ENCODE measurements around the gene KRAS. TPM values are rescaled to one million over a fixed set of nuclear protein-coding genes. Genes with fewer than 3 reads are reported as not detected.

KRAS gene
- total RNA-seq, 1 donor from 2014 or later: 24.3 TPM

GRCh38 chr12:25278269-25278668, 27.5 kb upstream of the KRAS start:
- Mint-ChIP-seq H3K36me3 (ENCODE audit: unreplicated experiment) (no peaks in the 10 kb centered on the region), H3K27me3 (ENCODE audit: unreplicated experiment) (no peaks in the 10 kb centered on the region), H3K9me3 (ENCODE audit: unreplicated experiment) (no peaks in the 10 kb centered on the region), H3K27ac (ENCODE audit: unreplicated experiment) (no peak overlapping the region), H3K4me1 (ENCODE audit: unreplicated experiment) (peaks cover 23% of the 10 kb centered on the region), H3K4me3 (ENCODE audit: unreplicated experiment) (no peak overlapping the region)
- no peak for DNase-seq (ENCODE audit: extremely low spot score, unreplicated experiment)
- TF ChIP-seq CTCF (IDR thresholded peaks at IDR 0.05): no peak

GRCh38 chr12:25276199-25276937, 25.6 kb upstream of the KRAS start:
- no peak overlapping the region for H3K4me3 Mint-ChIP-seq (ENCODE audit: unreplicated experiment)
- H3K27ac Mint-ChIP-seq (ENCODE audit: unreplicated experiment): peak overlapping the region; percentile 58
- H3K27me3 Mint-ChIP-seq (ENCODE audit: unreplicated experiment): no peaks in the 10 kb centered on the region
- no peaks in the 10 kb centered on the region for H3K9me3 Mint-ChIP-seq (ENCODE audit: unreplicated experiment)
- H3K36me3 Mint-ChIP-seq (ENCODE audit: unreplicated experiment): no peaks in the 10 kb centered on the region
- H3K4me1 Mint-ChIP-seq (ENCODE audit: unreplicated experiment): peaks cover 21% of the 10 kb centered on the region
- no peak for DNase-seq (ENCODE audit: extremely low spot score, unreplicated experiment)
- no peak for TF ChIP-seq CTCF (IDR thresholded peaks at IDR 0.05)

GRCh38 chr12:25271486-25272098, 20.9 kb upstream of the KRAS start:
- H3K27me3 Mint-ChIP-seq (ENCODE audit: unreplicated experiment): no peaks in the 10 kb centered on the region
- TF ChIP-seq CTCF (IDR thresholded peaks at IDR 0.05): no peak
- no peaks in the 10 kb centered on the region for H3K9me3 Mint-ChIP-seq (ENCODE audit: unreplicated experiment)
- DNase-seq (ENCODE audit: extremely low spot score, unreplicated experiment): no peak
- no peak overlapping the region for H3K27ac Mint-ChIP-seq (ENCODE audit: unreplicated experiment)
- peaks cover 31% of the 10 kb centered on the region for H3K4me1 Mint-ChIP-seq (ENCODE audit: unreplicated experiment)
- no peak overlapping the region for H3K4me3 Mint-ChIP-seq (ENCODE audit: unreplicated experiment)
- H3K36me3 Mint-ChIP-seq (ENCODE audit: unreplicated experiment): no peaks in the 10 kb centered on the region

- Mint-ChIP-seq H3K4me1 (ENCODE audit: unreplicated experiment) (peaks cover 22% of the 10 kb centered on the region), H3K27ac (ENCODE audit: unreplicated experiment) (no peak overlapping the region), H3K9me3 (ENCODE audit: unreplicated experiment) (no peaks in the 10 kb centered on the region), H3K4me3 (ENCODE audit: unreplicated experiment) (no peak overlapping the region), H3K27me3 (ENCODE audit: unreplicated experiment) (no peaks in the 10 kb centered on the region), H3K36me3 (ENCODE audit: unreplicated experiment) (no peaks in the 10 kb centered on the region)
- TF ChIP-seq CTCF (IDR thresholded peaks at IDR 0.05): no peak
- no peak for DNase-seq (ENCODE audit: extremely low spot score, unreplicated experiment)
Measured at GRCh38 chr12:25269701-25270100, 19.0 kb upstream of the KRAS start.

- Mint-ChIP-seq H3K4me3 (ENCODE audit: unreplicated experiment) (no peak overlapping the region), H3K36me3 (ENCODE audit: unreplicated experiment) (no peaks in the 10 kb centered on the region), H3K4me1 (ENCODE audit: unreplicated experiment) (peaks cover 20% of the 10 kb centered on the region), H3K27me3 (ENCODE audit: unreplicated experiment) (peaks cover 2% of the 10 kb centered on the region), H3K9me3 (ENCODE audit: unreplicated experiment) (no peaks in the 10 kb centered on the region), H3K27ac (ENCODE audit: unreplicated experiment) (peak overlapping the region; percentile 55)
- no peak for DNase-seq (ENCODE audit: extremely low spot score, unreplicated experiment)
- TF ChIP-seq CTCF (IDR thresholded peaks at IDR 0.05): no peak
Measured at GRCh38 chr12:25266497-25266896, 15.8 kb upstream of the KRAS start.

Measured in osteocyte (in vitro differentiated cells).